GM10266 (cell line): ENCODE data around the gene DCDC2C.

Source experiments
- DNase-seq: peaks from one replicate; pipeline ENCODE4 v3.0.0; 2012; ENCODE audit errors: extremely low spot score
- CTCF ChIP-seq: IDR thresholded peaks from 2 replicates; pipeline ENCODE4 v1.5.1; 2012; ENCODE audit warnings: mild to moderate bottlenecking, low read depth; ENCODE audit not compliant: control insufficient read depth, insufficient read depth; ENCODE audit errors: missing control alignments

The DCDC2C gene

GRCh38 chr2:3703236-3703756, at the start of gene DCDC2C:
TSS of gene DCDC2C (plus strand) at chr2:3703575. CDS start at chr2:3703752, 177 bp downstream.
- TF ChIP-seq CTCF, result no peak
- no peak for DNase-seq

GRCh38 chr2:3654011-3654410, 49.4 kb upstream of the DCDC2C start:
- TF ChIP-seq CTCF, result no peak
- no peak for DNase-seq

GRCh38 chr2:3654531-3655225, 48.7 kb upstream of the DCDC2C start:
- TF ChIP-seq CTCF, result no peak

GRCh38 chr2:3655871-3656761, 47.3 kb upstream of the DCDC2C start:
- no peak for TF ChIP-seq CTCF
- no peak for DNase-seq

More at GRCh38 chr2:3654531-3655225, 48.7 kb upstream of the DCDC2C start:
- no peak for DNase-seq

GRCh38 chr2:3656762-3657721, 46.3 kb upstream of the DCDC2C start:
- DNase-seq, result no peak
- peak; percentile 30 for TF ChIP-seq CTCF

- DNase-seq, result no peak
- no peak for TF ChIP-seq CTCF
Observed at GRCh38 chr2:3657881-3658280, 45.5 kb upstream of the DCDC2C start, which contains the start of gene ALLC. TSS of gene ALLC (plus strand) at chr2:3658200. CDS start at chr2:3671158, 12,958 bp downstream.
